Body of pancreas (tissue), 4 donors: Measurements from ENCODE around the gene NT5C. TPM values are rescaled to one million over a fixed set of nuclear protein-coding genes. Genes with fewer than 3 reads are reported as not detected.
A peak's percentile ranks its signal among the peaks of the same experiment; 100 is the strongest.

Source experiments
- ATAC-seq: fragments of 150-250 bp; one replicate; pipeline ENCODE4 v1.9.1; 2016
- DNase-seq, 4 donors: peaks; one replicate each; pipeline ENCODE4 v3.0.0-alpha.2; 2019
- H3K27ac ChIP-seq, 4 donors: fragments of 200-600 bp; sonication (generic); 1 replicate in 3 of 4; 2 replicates in 1 of 4; pipeline versions ENCODE4 v1.5.1 to v1.6.1; 2016 to 2019; ENCODE audit warnings: mild to moderate bottlenecking in 1 of 4, mixed read lengths in 1 of 4, moderate library complexity in 1 of 4
- H3K27me3 ChIP-seq, 2 donors: fragments of 200-600 bp; sonication (generic); one replicate each; pipeline ENCODE4 v1.6.0; 2016; ENCODE audit warnings: mild to moderate bottlenecking in 1 of 2
- H3K36me3 ChIP-seq, 2 donors: fragments of 200-600 bp; sonication (generic); replicated peaks in 1 of 2; 2 replicates each; pipeline ENCODE4 v1.5.1; 2016; ENCODE audit warnings: low read depth in 2 of 2; ENCODE audit not compliant: insufficient read depth in 1 of 2
- H3K4me1 ChIP-seq: fragments of 200-600 bp; sonication (generic); one replicate; pipeline ENCODE4 v1.6.0; 2016
- H3K4me3 ChIP-seq, 2 donors: fragments of 200-600 bp; sonication (generic); 1 replicate in 1 of 2; 2 replicates in 1 of 2; pipeline ENCODE4 v1.5.1; 2016 to 2019
- H3K9me3 ChIP-seq, 3 donors: fragments of 200-600 bp; sonication (generic); 1 replicate in 2 of 3; 2 replicates in 1 of 3; pipeline ENCODE4 v1.5.1; 2016
- CTCF ChIP-seq, 7 experiments: fragments of 450-650 bp in 4 of 7; fragments of 200-600 bp in 3 of 7; sonication (generic) in 3 of 7; IDR thresholded peaks; one replicate each; pipeline ENCODE4 v1.5.1; 2016 to 2019; ENCODE audit warnings: antibody characterized with exemption in 7 of 7
- POLR2A ChIP-seq, 3 donors: fragments of 450-650 bp; IDR thresholded peaks; one replicate each; pipeline ENCODE4 v1.6.1; 2016; ENCODE audit warnings: antibody characterized with exemption in 3 of 3, mild to moderate bottlenecking in 2 of 3
- WGBS, 2 donors: methylation state at CpG; one replicate each; pipeline ENCODE4 v1.1.5; 2017; 5-methylcytosine and 5-hydroxymethylcytosine counted together
- intact Hi-C: fragments of 100-400 bp; cut with DNase I; formaldehyde crosslinking; loops from one replicate; pipeline ENCODE4 v1.15.1; 2023
- total RNA-seq, 2 donors: library from RNA; depleted of rRNA; stranded (reverse); fragments of >200 nt; gene quantifications; one replicate each; pipeline ENCODE4 v1.1.0, GENCODE V29; 2016

NT5C gene
- total RNA-seq, 2 donors from 2014 or later, result 69.9 to 71.3 TPM

DNA sequence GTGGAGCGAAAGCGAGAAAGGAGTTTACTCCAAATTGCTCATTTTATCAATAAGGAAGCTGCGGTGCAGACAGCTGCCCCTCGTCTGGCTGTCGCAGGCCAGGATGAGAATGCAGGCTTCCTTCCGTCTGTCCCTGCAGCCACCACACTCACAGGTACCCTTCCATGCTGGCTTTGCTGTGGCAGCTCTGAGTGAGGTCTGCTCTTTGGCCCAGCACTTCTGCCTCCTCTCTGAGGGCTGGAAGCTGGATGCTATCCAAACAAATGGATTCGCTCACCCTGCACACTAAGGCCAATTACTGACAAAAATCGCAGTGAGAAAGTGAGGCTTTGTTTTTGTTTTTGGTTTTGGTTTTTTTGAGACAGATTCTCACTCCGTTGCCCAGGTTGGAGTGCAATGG lies 14.8 kb downstream of the NT5C start:
- no peak for ATAC-seq
- no peak overlapping the region for H3K27ac ChIP-seq
- TF ChIP-seq CTCF (IDR thresholded peaks at IDR 0.05) (no peak), POLR2A (IDR thresholded peaks at IDR 0.05) (no peak)
- DNase-seq, result no peak
- no peaks in the 10 kb centered on the region for H3K36me3 ChIP-seq
- no peaks in the 10 kb centered on the region for H3K27me3 ChIP-seq
- WGBS, 2 donors, result 85 to 90% methylated on average over 8 to 9 of the region's 9 CpGs
- intact Hi-C loops, result loop anchor here (10.0 kb wide), 1 partner anchor 88 kb away; the partner anchor contains the start of gene NUP85
- no peak overlapping the region for H3K4me3 ChIP-seq
- no peaks in the 10 kb centered on the region for H3K9me3 ChIP-seq
- peaks cover 13% of the 10 kb centered on the region for H3K4me1 ChIP-seq

- no peaks in the 10 kb centered on the region for H3K27me3 ChIP-seq
- H3K27ac ChIP-seq, result no peak overlapping the region
- no peak for TF ChIP-seq CTCF (IDR thresholded peaks at IDR 0.05)
- TF ChIP-seq POLR2A (IDR thresholded peaks at IDR 0.05), result no peak
- ATAC-seq (no peak), DNase-seq (no peak)
- H3K4me3 ChIP-seq, result no peak overlapping the region
- intact Hi-C loops, result loop anchor here (10.0 kb wide), 1 partner anchor 89 kb away; the partner anchor contains the start of gene NUP85
- no peaks in the 10 kb centered on the region for H3K36me3 ChIP-seq
- H3K4me1 ChIP-seq, result peaks cover 21% of the 10 kb centered on the region
- no peaks in the 10 kb centered on the region for H3K9me3 ChIP-seq
Observed at GRCh38 chr17:75115555-75115954, 16.0 kb downstream of the NT5C start.

GRCh38 chr17:75114552-75115314 lies 16.8 kb downstream of the NT5C start:
- TF ChIP-seq POLR2A (IDR thresholded peaks at IDR 0.05), result no peak
- TF ChIP-seq CTCF (IDR thresholded peaks at IDR 0.05), result no peak
- ATAC-seq (no peak), DNase-seq (no peak)
- H3K4me1 ChIP-seq, result peaks cover 25% of the 10 kb centered on the region
- H3K4me3 ChIP-seq, result no peak overlapping the region
- H3K27ac ChIP-seq, result peak overlapping the region; percentile 41 to 83 (median 68)
- no peaks in the 10 kb centered on the region for H3K27me3 ChIP-seq
- no peaks in the 10 kb centered on the region for H3K9me3 ChIP-seq
- H3K36me3 ChIP-seq, result no peaks in the 10 kb centered on the region
- WGBS, 2 donors, result 35 to 37% methylated on average over 19 of the region's 19 CpGs
- intact Hi-C loops, result loop anchor here (10.0 kb wide), 1 partner anchor 90 kb away; the partner anchor contains the start of gene NUP85

DNA sequence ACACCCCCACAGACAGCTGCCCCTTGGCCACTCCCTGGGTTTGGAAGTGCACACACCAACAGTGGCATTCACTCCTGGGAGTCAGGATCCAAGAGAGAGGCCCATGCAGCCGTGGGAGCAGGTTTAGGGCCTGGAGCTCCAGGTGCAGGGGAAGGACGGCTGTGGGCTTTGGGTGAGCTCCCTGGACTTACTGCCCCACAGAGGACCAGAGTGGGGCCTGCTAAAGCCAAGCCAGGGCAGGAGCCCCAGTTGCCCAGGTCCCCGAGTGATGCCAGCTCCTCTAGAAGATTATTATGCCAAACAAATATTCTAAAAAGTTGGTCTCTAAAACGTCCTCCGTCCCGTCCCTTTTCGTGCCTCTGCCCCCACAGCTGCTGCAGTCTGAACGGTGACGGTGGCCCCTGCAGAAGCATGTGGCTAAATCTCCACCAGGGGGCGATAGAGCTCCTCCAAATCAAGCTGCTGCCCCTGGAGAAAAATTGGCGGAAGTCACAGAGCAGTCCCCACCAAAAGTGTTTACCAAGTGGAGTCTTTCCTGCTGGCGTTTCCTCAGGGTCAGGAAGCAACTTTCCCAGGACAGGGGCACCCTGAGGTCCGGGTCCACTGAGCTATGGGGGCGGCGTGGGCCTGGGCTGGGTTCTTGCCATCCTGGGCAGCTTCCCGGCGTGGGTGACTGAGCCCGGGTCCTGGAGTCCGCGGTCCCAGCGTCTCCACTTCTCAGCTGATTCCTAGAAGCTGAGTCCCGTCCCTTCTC lies 17.6 kb downstream of the NT5C start:
- H3K36me3 ChIP-seq, result no peaks in the 10 kb centered on the region
- peak; percentile 85 for ATAC-seq
- intact Hi-C loops, result loop anchor here (10.0 kb wide), 1 partner anchor 91 kb away; the partner anchor contains the start of gene NUP85
- peaks cover 30% of the 10 kb centered on the region for H3K4me1 ChIP-seq
- no peaks in the 10 kb centered on the region for H3K27me3 ChIP-seq
- TF ChIP-seq CTCF (IDR thresholded peaks at IDR 0.05), result peak; percentile 96 to 98 (median 97)
- TF ChIP-seq POLR2A (IDR thresholded peaks at IDR 0.05), result peak in 2 of 3 donors; percentile 8 to 39
- peak; percentile 93 to 94 (median 94) for DNase-seq
- peak overlapping the region; percentile 41 to 83 (median 68) for H3K27ac ChIP-seq
- no peaks in the 10 kb centered on the region for H3K9me3 ChIP-seq
- WGBS, 2 donors, result 0 to 1% methylated on average over 12 to 20 of the region's 22 CpGs
- H3K4me3 ChIP-seq, result no peak overlapping the region
